B cell (primary cell): ENCODE measurements around the gene APLP1. TPM values are rescaled to one million over a fixed set of nuclear protein-coding genes. Genes with fewer than 3 reads are reported as not detected.

Source experiments
- ATAC-seq: fragments of 200-7000 bp; cut with Tn5 transposase; one replicate; pipeline ENCODE4 v1.10.0; 2021; ENCODE audit warnings: low read depth, mild to moderate bottlenecking, moderate number of reproducible peaks, moderate library complexity
- CTCF ChIA-PET: fragments of 350-600 bp; sonication (Branson Sonifier 250); formaldehyde crosslinking; loops from one replicate; lab custom pipeline; 2021; ENCODE audit warnings: antibody characterized with exemption, inconsistent platforms; lab: Charles Lee
- POLR2A ChIA-PET: fragments of 350-600 bp; sonication (Branson Sonifier 250); formaldehyde crosslinking; loops from one replicate; lab custom pipeline; 2021; ENCODE audit warnings: antibody characterized with exemption; lab: Charles Lee
- DNase-seq: peaks from one replicate; pipeline ENCODE4 v3.0.0; 2013
- H2AFZ ChIP-seq: 2 replicates; pipeline ENCODE4 v1.6.1; 2012; ENCODE audit warnings: mild to moderate bottlenecking, low read depth, low read length; ENCODE audit not compliant: insufficient read depth, poor library complexity, severe bottlenecking
- H3K27ac ChIP-seq, 2 donors: 1 replicate in 1 of 2; 2 replicates in 1 of 2; pipeline ENCODE4 v1.5.1; 2012 to 2013; ENCODE audit warnings: low read length in 2 of 2, mild to moderate bottlenecking in 2 of 2, moderate library complexity in 1 of 2
- H3K27me3 ChIP-seq, 4 experiments: fragments of 200-600 bp in 1 of 4; sonication (generic) in 1 of 4; replicated peaks in 1 of 4; 1 replicate in 2 of 4; 2 replicates in 2 of 4; pipeline versions ENCODE4 v1.6.1 to v1.7.0; 2013 to 2016; ENCODE audit warnings: low read length in 3 of 4, mild to moderate bottlenecking in 2 of 4, mixed read lengths in 1 of 4, moderate library complexity in 1 of 4; ENCODE audit not compliant: insufficient read depth in 4 of 4, control insufficient read depth in 3 of 4; ENCODE audit errors: control extremely low read depth in 1 of 4
- H3K36me3 ChIP-seq, 2 experiments: replicated peaks in 1 of 2; 1 replicate in 1 of 2; 2 replicates in 1 of 2; pipeline versions ENCODE4 v1.6.1 to v1.7.1; 2013; ENCODE audit warnings: low read length in 1 of 2; ENCODE audit not compliant: insufficient read depth in 2 of 2, control insufficient read depth in 1 of 2; ENCODE audit errors: control extremely low read depth in 1 of 2, extremely low read depth in 1 of 2
- H3K4me1 ChIP-seq, 2 donors: fragments of 200-600 bp in 1 of 2; sonication (generic) in 1 of 2; 1 replicate in 1 of 2; 2 replicates in 1 of 2; pipeline versions ENCODE4 v1.5.1 to v1.6.1; 2013 to 2017; ENCODE audit warnings: low read length in 2 of 2; ENCODE audit not compliant: control insufficient read depth in 2 of 2, insufficient read depth in 2 of 2
- H3K4me2 ChIP-seq: replicated peaks from 2 replicates; pipeline ENCODE3; 2012; ENCODE audit warnings: mild to moderate bottlenecking, low read depth, low read length; ENCODE audit not compliant: poor library complexity, severe bottlenecking
- H3K4me3 ChIP-seq, 5 experiments: fragments of 200-600 bp in 1 of 5; sonication (generic) in 1 of 5; 1 replicate in 3 of 5; 2 replicates in 2 of 5; pipeline versions ENCODE4 v1.5.1 to v1.7.0; 2011 to 2016; ENCODE audit warnings: low read length in 4 of 5, mild to moderate bottlenecking in 4 of 5, low read depth in 2 of 5, control low read depth in 1 of 5, moderate library complexity in 1 of 5; ENCODE audit not compliant: insufficient read depth in 1 of 5; ENCODE audit errors: control extremely low read depth in 1 of 5, extremely low read depth in 1 of 5
- H3K79me2 ChIP-seq: fragments of 200-600 bp; sonication (generic); one replicate; pipeline ENCODE4 v1.6.0; 2016; ENCODE audit warnings: low read length; ENCODE audit not compliant: control insufficient read depth, insufficient read depth
- H3K9ac ChIP-seq: fragments of 200-600 bp; sonication (generic); 2 replicates; pipeline ENCODE4 v1.6.1; 2017; ENCODE audit warnings: mild to moderate bottlenecking, low read length, moderate library complexity
- H3K9me3 ChIP-seq, 3 donors: one replicate each; pipeline versions ENCODE4 v1.6.1 to v1.7.1; 2013; ENCODE audit warnings: low read length in 2 of 3; ENCODE audit not compliant: control insufficient read depth in 2 of 3, insufficient read depth in 1 of 3; ENCODE audit errors: control extremely low read depth in 1 of 3
- H4K20me1 ChIP-seq: 2 replicates; pipeline ENCODE4 v1.6.0; 2012; ENCODE audit warnings: mild to moderate bottlenecking, low read length; ENCODE audit not compliant: insufficient read depth, control insufficient read depth, poor library complexity, severe bottlenecking
- H3K27ac Mint-ChIP-seq: one replicate; pipeline ENCODE4 v1.8.0; 2021; ENCODE audit warnings: mixed read lengths
- H3K27me3 Mint-ChIP-seq: one replicate; pipeline ENCODE4 v1.8.0; 2021; ENCODE audit warnings: mixed read lengths
- H3K4me1 Mint-ChIP-seq: one replicate; pipeline ENCODE4 v1.8.0; 2021; ENCODE audit warnings: mixed read lengths
- H3K4me3 Mint-ChIP-seq: one replicate; pipeline ENCODE4 v1.8.0; 2021; ENCODE audit warnings: mixed read lengths
- H3K9me3 Mint-ChIP-seq: one replicate; pipeline ENCODE4 v1.8.0; 2022; ENCODE audit warnings: mixed read lengths; ENCODE audit not compliant: insufficient read depth
- EZH2 ChIP-seq: IDR thresholded peaks from 2 replicates; pipeline ENCODE4 v1.6.1; 2012; ENCODE audit warnings: borderline replicate concordance, low read depth, mild to moderate bottlenecking, moderate library complexity, low read length; ENCODE audit not compliant: insufficient read depth, poor library complexity, severe bottlenecking
- WGBS: methylation state at CpG from one replicate; pipeline ENCODE4 v1.1.5; 2013; ENCODE audit warnings: missing lambda C conversion rate; ENCODE audit not compliant: insufficient coverage; 5-methylcytosine and 5-hydroxymethylcytosine counted together
- intact Hi-C: fragments of 100-400 bp; cut with micrococcal nuclease; formaldehyde crosslinking; loops from one replicate; pipeline ENCODE4 v1.10.0; 2022
- polyA plus RNA-seq: library from polyadenylated mRNA; depleted of rRNA; stranded (reverse); fragments of >200 nt; gene quantifications from 2 replicates; pipeline ENCODE4 v1.2.3, GENCODE V29; 2012
- total RNA-seq, 2 donors: library from RNA; stranded (reverse); fragments of 120-200 nt in 1 of 2; gene quantifications; 1 replicate in 1 of 2; 2 replicates in 1 of 2; pipeline versions ENCODE4 v1.2.3 to v1.2.4, GENCODE V29; 2013 to 2022
- TF ChIP-seq, protein P1 (sequence below): fragments of 200-600 bp; IDR thresholded peaks from one replicate; pipeline ENCODE4 v1.8.0; 2022; ENCODE audit warnings: antibody characterized with exemption, mild to moderate bottlenecking

APLP1 gene
- total and polyA plus RNA-seq, 2 donors (not counting 1 experiment from before 2014, with no cell fraction given), result 0.06 TPM; not detected in 1

DNA sequence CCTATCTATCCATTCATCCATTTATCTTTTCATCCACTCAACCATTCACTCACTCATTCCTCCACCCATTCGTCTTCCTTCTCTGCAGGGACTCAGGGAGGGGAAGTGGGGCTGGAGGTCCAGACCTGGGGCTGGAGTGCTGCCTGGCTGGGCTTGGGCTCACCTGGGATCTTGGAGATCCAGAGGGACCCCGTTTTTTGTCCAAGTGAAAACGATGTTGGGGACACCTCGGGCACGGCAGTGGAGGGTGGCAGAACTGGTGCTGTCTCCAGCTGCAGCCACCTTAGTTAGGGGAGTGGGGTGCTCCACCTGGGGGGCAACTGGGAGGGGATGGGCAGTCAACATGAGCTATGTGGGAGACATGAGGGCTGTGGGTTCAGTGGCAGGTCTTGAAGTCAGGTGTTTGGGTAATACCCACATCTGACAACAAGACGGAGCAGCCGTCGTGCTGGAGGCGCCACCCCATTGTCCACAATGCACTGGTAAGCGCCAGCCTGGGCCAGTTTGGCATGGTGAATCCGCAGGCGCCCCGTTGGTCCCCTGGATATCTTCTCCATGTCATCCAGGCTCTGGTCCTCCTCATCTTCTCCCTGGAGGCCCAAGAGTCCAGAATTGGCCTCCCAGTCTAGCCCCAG is 26.3 kb upstream of the APLP1 start:
- H3K9ac ChIP-seq, result no peak overlapping the region
- H3K4me1 ChIP-seq, result peaks cover 15 to 32% of the 10 kb centered on the region in 2 donors
- DNase-seq, result no peak
- no peak overlapping the region for H3K4me3 ChIP-seq
- Mint-ChIP-seq H3K4me3 (no peak overlapping the region), H3K27me3 (peaks cover 51% of the 10 kb centered on the region), H3K4me1 (peaks cover 19% of the 10 kb centered on the region), H3K9me3 (peaks cover 4% of the 10 kb centered on the region), H3K27ac (no peak overlapping the region)
- H3K27me3 ChIP-seq, result peaks cover 0 to 51% (median 33%) of the 10 kb centered on the region in 4 experiments
- no peak for ATAC-seq
- no peaks in the 10 kb centered on the region for H4K20me1 ChIP-seq
- TF ChIP-seq, protein P1, sequence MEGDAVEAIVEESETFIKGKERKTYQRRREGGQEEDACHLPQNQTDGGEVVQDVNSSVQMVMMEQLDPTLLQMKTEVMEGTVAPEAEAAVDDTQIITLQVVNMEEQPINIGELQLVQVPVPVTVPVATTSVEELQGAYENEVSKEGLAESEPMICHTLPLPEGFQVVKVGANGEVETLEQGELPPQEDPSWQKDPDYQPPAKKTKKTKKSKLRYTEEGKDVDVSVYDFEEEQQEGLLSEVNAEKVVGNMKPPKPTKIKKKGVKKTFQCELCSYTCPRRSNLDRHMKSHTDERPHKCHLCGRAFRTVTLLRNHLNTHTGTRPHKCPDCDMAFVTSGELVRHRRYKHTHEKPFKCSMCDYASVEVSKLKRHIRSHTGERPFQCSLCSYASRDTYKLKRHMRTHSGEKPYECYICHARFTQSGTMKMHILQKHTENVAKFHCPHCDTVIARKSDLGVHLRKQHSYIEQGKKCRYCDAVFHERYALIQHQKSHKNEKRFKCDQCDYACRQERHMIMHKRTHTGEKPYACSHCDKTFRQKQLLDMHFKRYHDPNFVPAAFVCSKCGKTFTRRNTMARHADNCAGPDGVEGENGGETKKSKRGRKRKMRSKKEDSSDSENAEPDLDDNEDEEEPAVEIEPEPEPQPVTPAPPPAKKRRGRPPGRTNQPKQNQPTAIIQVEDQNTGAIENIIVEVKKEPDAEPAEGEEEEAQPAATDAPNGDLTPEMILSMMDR, result no peak
- TF ChIP-seq EZH2, result no peak
- intact Hi-C loops, result no loop called here
- no peak overlapping the region for H3K27ac ChIP-seq
- 89% methylated on average over 12 of the region's 13 CpGs for WGBS
- CTCF ChIA-PET, result no interaction called here
- H3K79me2 ChIP-seq, result no peaks in the 10 kb centered on the region
- no peaks in the 10 kb centered on the region for H3K36me3 ChIP-seq
- POLR2A ChIA-PET, result no interaction called here
- peaks cover 0 to 48% (median 4%) of the 10 kb centered on the region in 3 donors for H3K9me3 ChIP-seq
- H3K4me2 ChIP-seq, result no peak overlapping the region
- no peak overlapping the region for H2AFZ ChIP-seq

DNA sequence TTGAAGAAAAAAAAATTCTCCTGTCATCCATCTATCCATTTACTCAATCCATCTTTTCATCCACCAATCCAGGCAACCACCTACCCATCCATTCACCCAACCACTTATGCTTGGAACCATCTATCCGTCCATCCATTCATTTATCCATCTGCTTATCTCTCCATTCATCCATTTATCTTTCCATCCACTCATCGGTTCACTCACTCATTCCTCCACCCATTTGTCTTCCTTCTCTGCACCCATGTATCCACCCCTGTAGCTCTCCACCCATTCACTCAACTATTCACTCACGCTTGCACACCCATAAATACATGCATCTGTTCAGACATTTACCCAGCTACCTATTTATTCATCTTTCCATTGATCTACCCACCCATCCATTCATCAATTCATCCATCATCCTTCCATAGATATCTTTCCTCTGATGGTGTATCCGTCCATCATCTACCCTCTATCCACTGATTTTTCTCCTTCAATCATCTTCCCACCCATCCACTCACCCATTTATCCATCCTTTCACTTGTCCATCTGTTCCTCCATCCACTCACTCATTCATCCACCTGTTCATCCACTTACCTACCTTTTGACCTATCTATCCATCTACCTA is 25.6 kb upstream of the APLP1 start:
- H3K9me3 Mint-ChIP-seq, result peaks cover 4% of the 10 kb centered on the region
- Histone ChIP-seq H3K4me1 (peaks cover 15 to 32% of the 10 kb centered on the region in 2 donors), H3K27me3 (peaks cover 0 to 55% (median 33%) of the 10 kb centered on the region in 4 experiments), H3K9me3 (peaks cover 0 to 48% (median 4%) of the 10 kb centered on the region in 3 donors), H3K9ac (no peak overlapping the region), H3K4me3 (no peak overlapping the region), H3K27ac (no peak overlapping the region), H3K36me3 (no peaks in the 10 kb centered on the region), H3K79me2 (no peaks in the 10 kb centered on the region), H2AFZ (no peak overlapping the region), H3K4me2 (no peak overlapping the region), H4K20me1 (no peaks in the 10 kb centered on the region)
- ATAC-seq, result no peak
- peaks cover 46% of the 10 kb centered on the region for H3K27me3 Mint-ChIP-seq
- WGBS, result 90% methylated on average over 4 of the region's 4 CpGs
- POLR2A ChIA-PET, result no interaction called here
- H3K4me3 Mint-ChIP-seq, result no peak overlapping the region
- intact Hi-C loops, result no loop called here
- CTCF ChIA-PET, result no interaction called here
- no peak for DNase-seq
- H3K27ac Mint-ChIP-seq, result no peak overlapping the region
- H3K4me1 Mint-ChIP-seq, result peaks cover 19% of the 10 kb centered on the region
- no peak for TF ChIP-seq EZH2
- TF ChIP-seq, protein P1, result no peak
